ENCODE data around the gene NPY1R.

The NPY1R gene

DNA sequence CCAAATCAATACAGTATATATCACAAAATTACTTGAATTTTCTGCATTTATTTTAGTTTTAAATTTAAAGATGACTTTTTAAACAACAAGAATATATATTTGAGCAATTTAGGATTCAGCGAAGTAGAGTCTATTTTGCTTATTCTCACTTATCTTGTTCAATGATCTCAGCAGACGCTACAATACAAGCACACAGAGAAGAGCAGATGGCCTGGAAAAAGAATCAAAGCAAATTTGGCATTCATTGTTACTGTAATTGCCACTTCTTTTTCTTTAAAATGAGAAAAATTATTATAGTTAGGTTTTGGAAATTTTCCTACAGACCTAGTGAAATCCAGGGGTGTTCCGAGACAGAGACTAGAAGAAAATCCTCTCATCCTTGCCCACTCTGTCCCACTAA is 57.5 kb downstream of the NPY1R start:
- no peak for DNase-seq

Data from CD4-positive, alpha-beta T cell treated with Interleukin-1 beta for 1 hour (primary cell).